CD4-positive, alpha-beta T cell treated with Interleukin-6 at 100 ng/mL for 8 hours (primary cell): ENCODE data around the gene ZGPAT.

Experiments used
- DNase-seq: peaks from one replicate; pipeline ENCODE4 v3.0.0-alpha.2; 2020; ENCODE audit warnings: mixed read lengths, low spot score

ZGPAT gene

GRCh38 chr20:63782521-63782971, 74.7 kb downstream of the ZGPAT start:
- DNase-seq, result peak; percentile 11

DNA sequence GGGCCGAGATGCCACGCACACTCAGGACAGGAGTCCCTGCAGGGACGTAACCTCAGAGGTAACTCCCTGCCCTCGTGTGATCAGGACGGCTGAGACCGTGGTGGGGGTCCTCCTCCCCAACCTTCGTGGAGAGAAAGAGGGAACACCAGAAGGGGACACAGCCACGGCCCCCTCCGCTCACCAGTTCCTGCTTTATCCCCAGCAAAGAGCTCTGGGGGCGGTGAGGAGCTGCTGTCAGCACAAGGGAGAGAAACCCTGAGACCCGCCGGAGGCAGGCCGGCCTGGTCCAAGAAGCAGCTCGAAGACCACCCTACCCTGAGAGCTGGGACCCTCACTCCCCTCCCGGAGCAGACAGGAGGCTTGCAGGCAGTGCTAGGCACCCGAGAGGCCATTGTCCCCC, 76.1 kb downstream of the ZGPAT start:
- no peak for DNase-seq

- no peak for DNase-seq
Observed at GRCh38 chr20:63785691-63786131, 77.9 kb downstream of the ZGPAT start.
